ENCODE data around the gene RMI2.

Gene RMI2

GRCh38 chr16:11379420-11379819 is 34.2 kb downstream of the RMI2 start:
- no peak for DNase-seq (ENCODE audit: low read depth)
- no peak overlapping the region for H3K4me3 ChIP-seq (ENCODE audit: low read length)
- no peak for TF ChIP-seq CTCF (IDR thresholded peaks at IDR 0.05; ENCODE audit: insufficient read depth, low read depth, low read length, missing control alignments)

GRCh38 chr16:11380836-11381235 is 35.6 kb downstream of the RMI2 start:
- no peak for DNase-seq (ENCODE audit: low read depth)
- no peak overlapping the region for H3K4me3 ChIP-seq (ENCODE audit: low read length)
- TF ChIP-seq CTCF (IDR thresholded peaks at IDR 0.05; ENCODE audit: insufficient read depth, low read depth, low read length, missing control alignments): no peak

- no peak for TF ChIP-seq CTCF (IDR thresholded peaks at IDR 0.05; ENCODE audit: insufficient read depth, low read depth, low read length, missing control alignments)
- DNase-seq (ENCODE audit: low read depth): no peak
- no peak overlapping the region for H3K4me3 ChIP-seq (ENCODE audit: low read length)
Observed at GRCh38 chr16:11383481-11384183, 38.4 kb downstream of the RMI2 start.

GRCh38 chr16:11384184-11384955 is 39.1 kb downstream of the RMI2 start:
- no peak for DNase-seq (ENCODE audit: low read depth)
- H3K4me3 ChIP-seq (ENCODE audit: low read length): no peak overlapping the region
- no peak for TF ChIP-seq CTCF (IDR thresholded peaks at IDR 0.05; ENCODE audit: insufficient read depth, low read depth, low read length, missing control alignments)

GRCh38 chr16:11384956-11385586 is 39.8 kb downstream of the RMI2 start:
- no peak for TF ChIP-seq CTCF (IDR thresholded peaks at IDR 0.05; ENCODE audit: insufficient read depth, low read depth, low read length, missing control alignments)
- DNase-seq (ENCODE audit: low read depth): no peak
- no peak overlapping the region for H3K4me3 ChIP-seq (ENCODE audit: low read length)

- TF ChIP-seq CTCF (IDR thresholded peaks at IDR 0.05; ENCODE audit: insufficient read depth, low read depth, low read length, missing control alignments): no peak
- DNase-seq (ENCODE audit: low read depth): no peak
- H3K4me3 ChIP-seq (ENCODE audit: low read length): no peak overlapping the region
Observed at GRCh38 chr16:11386054-11386680, 40.9 kb downstream of the RMI2 start.
